GM18499 (cell line): ENCODE data around the gene KHDC1L.
"Not testable (repeated sequence)": the region's sequence is repeated elsewhere in the genome, so short reads cannot be mapped to it uniquely, and the experiment has no call there.

Experiments
- ATAC-seq: cut with Tn5 transposase; IDR thresholded peaks from one replicate; pipeline ENCODE4 v1.9.1; 2021; ENCODE audit warnings: moderate number of reproducible peaks; ENCODE audit not compliant: insufficient read depth, unreplicated experiment

The KHDC1L gene

DNA sequence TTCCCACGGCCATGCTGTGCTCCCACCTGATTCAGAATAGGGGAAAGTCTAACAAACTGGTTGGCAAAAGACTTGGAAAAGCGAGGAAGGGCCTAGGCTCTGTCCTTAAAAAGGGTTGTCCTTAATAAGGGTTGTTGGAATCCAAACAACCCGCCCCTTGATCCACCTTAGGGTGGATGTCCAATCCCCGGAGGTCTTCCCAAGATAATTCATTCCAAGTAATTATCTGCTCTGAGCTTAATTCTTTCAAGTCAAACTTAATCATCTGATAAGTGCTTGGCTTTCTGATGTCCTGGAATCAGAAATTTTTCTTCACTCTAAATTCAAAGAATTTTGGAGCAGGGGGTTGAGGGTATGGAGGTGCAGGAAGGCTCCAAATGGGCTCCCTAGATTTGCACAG lies at the start of gene KHDC1L:
Gene KHDC1L, minus strand, starts transcription at position 101 of the 400 bp plus-strand sequence. Its CDS starts 88 bp downstream, at position 13.
- ATAC-seq = no peak

DNA sequence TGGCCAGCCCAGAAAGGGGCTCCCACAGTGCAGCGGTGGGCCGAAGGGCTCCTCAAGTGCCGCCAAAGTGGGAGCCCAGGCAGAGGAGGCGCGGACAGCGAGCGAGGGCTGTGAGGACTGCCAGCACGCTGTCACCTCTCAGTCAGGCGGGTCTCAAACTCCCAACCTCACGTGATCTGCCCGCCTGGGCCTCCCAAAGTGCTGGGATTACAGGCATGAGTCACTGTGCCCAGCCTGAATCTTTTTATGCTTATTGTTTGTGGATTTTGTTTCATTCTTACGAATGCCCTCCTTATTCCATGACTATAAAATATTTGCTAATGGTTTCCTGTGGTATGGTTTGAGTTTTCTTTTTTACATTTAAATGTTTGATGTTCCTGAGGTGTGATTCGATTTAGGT lies 44.0 kb upstream of the KHDC1L start:
- ATAC-seq = not testable (repeated sequence)

DNA sequence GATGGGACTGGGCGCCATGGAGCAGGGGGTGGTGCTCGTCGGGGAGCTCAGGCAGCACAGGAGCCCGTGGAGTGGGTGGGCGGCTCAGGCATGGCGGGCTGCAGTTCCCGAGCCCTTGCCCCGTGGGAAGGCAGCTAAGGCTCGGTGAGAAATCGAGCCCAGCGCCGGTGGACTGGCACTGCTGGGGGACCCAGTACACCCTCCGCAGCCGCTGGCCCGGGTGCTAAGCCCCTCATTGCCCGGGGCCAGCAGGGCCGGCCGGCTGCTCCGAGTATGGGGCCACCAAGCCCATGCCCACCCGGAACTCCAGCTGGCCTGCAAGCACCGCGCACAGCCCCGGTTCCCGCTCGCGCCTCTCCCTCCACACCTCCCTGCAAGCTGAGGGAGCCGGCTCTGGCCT lies 43.6 kb upstream of the KHDC1L start:
- not testable (repeated sequence) for ATAC-seq

DNA sequence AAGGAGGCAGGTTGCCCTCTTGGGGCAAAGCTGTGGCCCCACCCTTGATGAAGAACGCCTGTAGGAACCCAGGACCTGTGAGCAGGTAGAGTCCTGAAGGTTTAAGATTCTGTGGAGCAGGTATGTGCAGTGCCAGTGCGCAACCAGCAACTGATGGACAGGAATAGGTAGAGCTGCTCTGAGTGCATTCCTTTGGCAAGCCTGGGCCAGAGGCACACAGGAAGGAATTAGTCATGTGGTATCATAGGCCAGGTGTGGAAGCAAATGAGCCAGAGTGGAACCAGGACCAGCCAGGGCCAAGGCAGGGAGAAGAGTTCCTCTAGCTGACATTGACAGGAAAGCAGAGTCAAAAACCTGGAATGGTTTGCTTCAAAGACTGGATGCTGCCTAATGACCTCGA lies 39.1 kb upstream of the KHDC1L start:
- no peak for ATAC-seq

DNA sequence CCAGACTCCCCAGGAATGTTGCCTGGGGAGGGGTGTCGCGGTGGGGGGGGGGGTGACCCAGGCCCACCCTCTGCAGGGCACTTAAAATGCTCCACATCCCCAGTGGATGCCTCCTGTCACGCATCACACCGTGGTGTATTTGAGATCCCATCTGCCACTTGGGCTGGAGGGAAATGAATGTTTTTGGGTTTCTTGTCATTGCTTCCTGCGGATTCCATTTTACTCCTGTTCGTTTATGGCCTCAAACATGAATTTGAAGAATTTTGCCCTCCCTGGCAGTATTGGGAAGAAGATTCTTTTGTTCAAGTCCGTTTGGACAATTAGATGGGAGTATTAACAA lies 38.2 kb upstream of the KHDC1L start:
- ATAC-seq = no peak

GRCh38 chr6:73262671-73263569 lies 37.6 kb upstream of the KHDC1L start, which contains the start of gene KHDC1:
TSS of gene KHDC1 (minus strand) at chr6:73263196. CDS start at chr6:73242517, 20,679 bp downstream.
- ATAC-seq = peak; percentile 80

DNA sequence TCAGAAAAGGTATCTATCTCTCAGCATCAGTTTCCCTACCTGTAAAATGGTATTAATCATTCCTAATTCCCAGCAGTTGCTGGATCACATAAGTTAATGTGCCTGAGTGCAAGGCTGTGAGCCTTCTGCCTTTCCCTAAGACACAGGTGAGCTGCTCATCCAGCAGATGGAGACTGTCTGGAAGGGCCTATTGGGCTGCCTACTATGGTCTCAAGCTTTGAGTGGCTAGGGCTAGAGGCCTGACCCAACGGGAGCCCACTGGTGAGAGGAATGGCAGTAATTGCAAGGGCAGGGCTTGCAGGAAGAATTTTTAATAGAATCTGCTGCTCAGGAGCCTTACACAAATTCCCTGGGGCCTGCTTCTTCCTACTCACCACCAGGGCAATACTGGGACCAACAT lies 33.4 kb upstream of the KHDC1L start:
- ATAC-seq = no peak

GRCh38 chr6:73254323-73254722 lies 29.0 kb upstream of the KHDC1L start:
- not testable (repeated sequence) for ATAC-seq

GRCh38 chr6:73252703-73253102 lies 27.4 kb upstream of the KHDC1L start:
- no peak for ATAC-seq

- ATAC-seq = no peak
These were observed 24.7 kb upstream of the KHDC1L start for GRCh38 chr6:73250016-73250415.

- ATAC-seq = no peak
These were observed 23.1 kb upstream of the KHDC1L start for GRCh38 chr6:73248192-73248903.

GRCh38 chr6:73242001-73242400 lies 16.7 kb upstream of the KHDC1L start:
- ATAC-seq = no peak

GRCh38 chr6:73240730-73241129 lies 15.4 kb upstream of the KHDC1L start:
- ATAC-seq = no peak

- no peak for ATAC-seq
These were observed 11.0 kb upstream of the KHDC1L start for GRCh38 chr6:73236144-73236750.

- no peak for ATAC-seq
These were observed 9.4 kb upstream of the KHDC1L start for GRCh38 chr6:73234733-73235132.

DNA sequence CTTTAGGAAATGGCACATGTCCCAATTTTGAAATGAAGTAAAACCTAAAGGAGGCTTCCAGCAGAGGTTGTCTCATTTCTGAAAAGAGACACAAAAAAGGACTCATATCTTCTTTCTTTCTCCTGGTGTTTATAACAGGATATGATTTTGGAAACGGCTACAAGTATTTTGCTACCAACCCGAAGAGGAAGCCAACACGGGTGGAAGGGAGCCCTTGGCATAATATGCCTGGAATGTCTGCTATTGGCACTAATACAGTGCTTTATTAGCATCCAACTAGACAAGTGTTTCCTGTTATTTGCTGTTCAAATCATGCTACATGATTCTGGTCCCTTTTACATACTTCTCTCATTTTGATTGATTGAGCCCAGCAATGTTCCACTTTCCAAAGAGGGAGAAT lies 8.7 kb upstream of the KHDC1L start:
- ATAC-seq = not testable (repeated sequence)

GRCh38 chr6:73233048-73233447 lies 7.8 kb upstream of the KHDC1L start:
- no peak for ATAC-seq

DNA sequence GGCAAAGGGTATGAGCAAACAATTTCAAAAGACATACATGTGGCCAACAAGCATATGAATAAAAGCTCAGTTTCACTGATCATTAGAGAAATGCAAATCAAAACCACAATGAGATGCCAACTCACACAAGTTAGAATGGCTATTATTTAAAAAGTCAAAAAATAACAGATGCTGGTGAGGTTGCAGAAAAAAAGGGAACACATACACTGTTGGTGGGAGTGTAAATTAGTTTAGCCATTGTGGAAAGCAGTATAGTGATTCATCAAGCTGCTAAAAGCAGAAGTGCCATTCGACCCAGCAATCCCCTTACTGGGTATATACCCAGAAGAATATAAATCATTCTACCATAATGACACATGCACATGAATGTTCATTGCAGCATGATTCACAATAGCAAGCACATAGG lies 6.7 kb upstream of the KHDC1L start:
- ATAC-seq = no peak

DNA sequence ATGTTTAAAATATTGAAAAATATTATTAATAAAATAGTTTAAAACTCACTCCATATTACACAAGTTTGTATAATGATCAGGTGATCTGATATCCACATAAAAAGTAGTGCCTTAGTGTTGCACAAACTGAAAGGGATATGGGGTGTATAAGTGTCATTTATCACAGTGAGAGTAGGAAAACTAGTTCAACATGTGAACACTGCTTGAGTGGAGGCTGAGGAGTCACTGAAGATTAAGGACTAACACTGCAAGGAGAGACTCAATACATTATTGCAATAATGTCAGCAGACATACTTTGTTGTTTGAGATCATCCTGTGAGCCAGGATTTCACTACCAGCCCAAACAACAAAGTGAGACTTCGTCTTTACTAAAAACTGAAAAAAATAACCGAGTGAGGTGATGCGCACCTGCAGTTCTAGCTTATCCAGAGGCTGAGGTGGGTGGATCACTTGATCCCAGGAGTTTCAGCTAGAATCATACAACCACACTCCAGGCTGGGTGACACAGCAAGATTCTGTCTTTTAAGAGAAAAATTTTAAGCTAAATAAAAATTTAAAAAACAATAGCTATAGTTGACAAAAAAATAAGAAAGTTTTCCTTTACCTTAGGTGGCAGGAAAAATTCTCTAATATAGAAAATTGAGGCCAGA lies 2.4 kb upstream of the KHDC1L start:
- no peak for ATAC-seq

- no peak for ATAC-seq
These were observed 8.4 kb downstream of the KHDC1L start for GRCh38 chr6:73216859-73217258.

GRCh38 chr6:73209117-73209516 lies 16.2 kb downstream of the KHDC1L start:
- ATAC-seq = no peak
